MCF 10A (cell line): ENCODE results near the gene URB1. TPM values are rescaled to one million over a fixed set of nuclear protein-coding genes. Genes with fewer than 3 reads are reported as not detected.

Experiments used
- BruUV-seq: library from RNA; stranded (reverse); fragments of 400-500 nt; replicated peaks from 2 replicates; lab custom pipeline; 2021; lab: Mats Ljungman, UMichigan
- CTCF ChIA-PET: fragments of 300-600 bp; sonication (Branson Sonifier 250); formaldehyde crosslinking; extraction: SDS; loops from one replicate; lab custom pipeline; 2021; ENCODE audit warnings: antibody characterized with exemption, inconsistent platforms; lab: Yijun Ruan, JAX
- POLR2A ChIA-PET: fragments of 300-600, 350-650 bp; sonication (Branson Sonifier 250); formaldehyde crosslinking; extraction: SDS; loops from one replicate; lab custom pipeline; 2020; ENCODE audit warnings: antibody characterized with exemption, inconsistent platforms; lab: Yijun Ruan, JAX
- DNase-seq: peaks from one replicate; pipeline ENCODE4 v3.0.0-alpha.2; 2018; ENCODE audit not compliant: unreplicated experiment
- H3K27ac Mint-ChIP-seq: one replicate; pipeline ENCODE4 v1.8.0; 2022; ENCODE audit warnings: mild to moderate bottlenecking, low read depth, mixed read lengths; ENCODE audit not compliant: unreplicated experiment
- H3K27me3 Mint-ChIP-seq: one replicate; pipeline ENCODE4 v1.8.0; 2022; ENCODE audit warnings: mixed read lengths; ENCODE audit not compliant: insufficient read depth, unreplicated experiment
- H3K36me3 Mint-ChIP-seq: one replicate; pipeline ENCODE4 v1.8.0; 2022; ENCODE audit warnings: mild to moderate bottlenecking, moderate library complexity, mixed read lengths; ENCODE audit not compliant: insufficient read depth, unreplicated experiment
- H3K4me1 Mint-ChIP-seq: one replicate; pipeline ENCODE4 v1.8.0; 2022; ENCODE audit warnings: mixed read lengths; ENCODE audit not compliant: insufficient read depth, unreplicated experiment
- H3K4me3 Mint-ChIP-seq: one replicate; pipeline ENCODE4 v1.8.0; 2022; ENCODE audit warnings: mild to moderate bottlenecking, moderate library complexity, mixed read lengths; ENCODE audit not compliant: unreplicated experiment
- H3K9me3 Mint-ChIP-seq: one replicate; pipeline ENCODE4 v1.8.0; 2022; ENCODE audit warnings: mixed read lengths; ENCODE audit not compliant: unreplicated experiment
- intact Hi-C: fragments of 100-400 bp; cut with micrococcal nuclease; formaldehyde crosslinking; loops from 2 replicates; pipeline ENCODE4 v1.14.1; 2022
- total RNA-seq: library from RNA; stranded (reverse); gene quantifications from 2 replicates; pipeline ENCODE4 v1.2.3, GENCODE V29; 2022
- TF ChIP-seq, protein P1 (sequence below): fragments of 200-600 bp; IDR thresholded peaks from one replicate; pipeline ENCODE4 v1.8.0; 2022; ENCODE audit warnings: antibody characterized with exemption, mild to moderate bottlenecking; ENCODE audit not compliant: unreplicated experiment

URB1 gene
- total RNA-seq, 1 experiment from 2014 or later = 43.5 TPM

DNA sequence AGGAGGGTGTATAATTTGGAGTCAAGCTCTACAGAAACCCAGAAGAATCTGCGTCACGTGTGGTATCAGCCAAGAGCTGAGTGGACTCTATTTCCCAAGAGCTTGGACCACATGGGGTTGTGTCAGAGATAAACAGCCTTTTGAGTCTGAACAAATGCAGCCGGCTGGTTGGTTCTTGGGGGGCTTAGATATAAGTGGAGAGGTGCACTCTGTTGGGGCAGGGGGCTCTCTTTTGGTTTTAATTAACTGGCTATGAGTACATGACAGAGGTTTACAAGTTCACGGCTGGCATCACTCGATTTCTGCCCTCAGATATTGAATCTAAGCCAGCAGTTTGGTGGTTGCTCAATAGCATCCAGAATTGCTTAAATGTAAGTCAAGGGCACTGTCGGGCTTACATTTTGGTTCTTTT, 94.7 kb downstream of the URB1 start:
- peaks cover 33% of the 10 kb centered on the region for H3K36me3 Mint-ChIP-seq
- no TSS peak for BruUV-seq
- peak; percentile 17 for DNase-seq
- intact Hi-C loops = no loop called here
- ChIA-PET CTCF (no interaction called here), POLR2A (interaction anchor here (0.6 kb wide), 1 partner anchor 11 kb away, joined by 3 read pairs; no protein-coding TSS in a partner anchor)
- no peak overlapping the region for H3K4me3 Mint-ChIP-seq
- H3K9me3 Mint-ChIP-seq = no peaks in the 10 kb centered on the region
- TF ChIP-seq, protein P1, sequence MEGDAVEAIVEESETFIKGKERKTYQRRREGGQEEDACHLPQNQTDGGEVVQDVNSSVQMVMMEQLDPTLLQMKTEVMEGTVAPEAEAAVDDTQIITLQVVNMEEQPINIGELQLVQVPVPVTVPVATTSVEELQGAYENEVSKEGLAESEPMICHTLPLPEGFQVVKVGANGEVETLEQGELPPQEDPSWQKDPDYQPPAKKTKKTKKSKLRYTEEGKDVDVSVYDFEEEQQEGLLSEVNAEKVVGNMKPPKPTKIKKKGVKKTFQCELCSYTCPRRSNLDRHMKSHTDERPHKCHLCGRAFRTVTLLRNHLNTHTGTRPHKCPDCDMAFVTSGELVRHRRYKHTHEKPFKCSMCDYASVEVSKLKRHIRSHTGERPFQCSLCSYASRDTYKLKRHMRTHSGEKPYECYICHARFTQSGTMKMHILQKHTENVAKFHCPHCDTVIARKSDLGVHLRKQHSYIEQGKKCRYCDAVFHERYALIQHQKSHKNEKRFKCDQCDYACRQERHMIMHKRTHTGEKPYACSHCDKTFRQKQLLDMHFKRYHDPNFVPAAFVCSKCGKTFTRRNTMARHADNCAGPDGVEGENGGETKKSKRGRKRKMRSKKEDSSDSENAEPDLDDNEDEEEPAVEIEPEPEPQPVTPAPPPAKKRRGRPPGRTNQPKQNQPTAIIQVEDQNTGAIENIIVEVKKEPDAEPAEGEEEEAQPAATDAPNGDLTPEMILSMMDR = no peak
- no peaks in the 10 kb centered on the region for H3K4me1 Mint-ChIP-seq
- H3K27ac Mint-ChIP-seq = no peak overlapping the region
- no peaks in the 10 kb centered on the region for H3K27me3 Mint-ChIP-seq

DNA sequence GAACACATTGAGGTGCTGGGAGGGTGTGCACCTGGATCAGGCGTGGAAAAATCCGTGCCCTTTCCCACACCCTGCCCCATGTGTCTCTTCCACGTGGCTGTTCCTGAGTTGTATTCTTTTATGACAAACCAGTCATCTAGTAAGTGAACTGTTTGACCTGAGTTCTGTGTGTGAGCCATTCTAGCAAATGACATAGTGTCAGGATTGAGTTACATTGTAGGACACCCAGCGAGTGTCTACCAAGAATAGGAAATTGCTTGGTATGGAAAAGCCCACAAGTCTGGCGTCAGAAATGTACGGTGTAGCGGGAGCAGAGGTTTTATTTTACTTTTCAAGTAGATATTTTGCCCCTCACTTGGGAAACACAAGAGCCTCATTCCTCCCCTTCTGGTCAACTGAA, 95.4 kb downstream of the URB1 start:
- no peaks in the 10 kb centered on the region for H3K9me3 Mint-ChIP-seq
- intact Hi-C loops = no loop called here
- H3K4me3 Mint-ChIP-seq = no peak overlapping the region
- DNase-seq = no peak
- TF ChIP-seq, protein P1 = no peak
- peaks cover 32% of the 10 kb centered on the region for H3K36me3 Mint-ChIP-seq
- ChIA-PET POLR2A (interaction anchor here (0.6 kb wide), 1 partner anchor 395 kb away, joined by 3 read pairs; no protein-coding TSS in a partner anchor), CTCF (no interaction called here)
- H3K27me3 Mint-ChIP-seq = no peaks in the 10 kb centered on the region
- no peaks in the 10 kb centered on the region for H3K4me1 Mint-ChIP-seq
- no peak overlapping the region for H3K27ac Mint-ChIP-seq
- BruUV-seq = no TSS peak

DNA sequence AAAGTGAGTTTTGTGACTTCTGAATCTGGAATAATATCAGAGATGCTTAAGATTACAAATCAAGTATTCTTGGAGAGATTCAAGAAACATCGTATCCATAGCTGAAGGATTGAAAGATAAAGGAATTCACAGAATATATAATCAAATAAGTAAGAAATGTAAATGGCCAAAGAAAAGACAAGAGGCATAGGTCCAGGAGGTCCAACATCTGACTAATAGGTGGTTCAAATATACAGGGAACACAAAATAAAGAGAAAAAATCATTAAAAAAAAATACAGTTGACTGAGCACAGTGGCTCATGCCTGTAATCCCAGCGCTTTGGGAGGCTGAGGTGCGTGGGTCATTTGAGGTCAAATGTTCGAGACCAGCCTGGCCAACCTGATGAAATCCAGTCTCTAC, 107.3 kb downstream of the URB1 start:
- CTCF ChIA-PET = no interaction called here
- Mint-ChIP-seq H3K4me1 (peaks cover 2% of the 10 kb centered on the region), H3K9me3 (peaks cover 8% of the 10 kb centered on the region), H3K27me3 (no peaks in the 10 kb centered on the region), H3K4me3 (no peak overlapping the region), H3K36me3 (peaks cover 35% of the 10 kb centered on the region), H3K27ac (no peak overlapping the region)
- no TSS peak for BruUV-seq
- POLR2A ChIA-PET = no interaction called here
- DNase-seq = no peak
- intact Hi-C loops = no loop called here
- TF ChIP-seq, protein P1 = no peak

DNA sequence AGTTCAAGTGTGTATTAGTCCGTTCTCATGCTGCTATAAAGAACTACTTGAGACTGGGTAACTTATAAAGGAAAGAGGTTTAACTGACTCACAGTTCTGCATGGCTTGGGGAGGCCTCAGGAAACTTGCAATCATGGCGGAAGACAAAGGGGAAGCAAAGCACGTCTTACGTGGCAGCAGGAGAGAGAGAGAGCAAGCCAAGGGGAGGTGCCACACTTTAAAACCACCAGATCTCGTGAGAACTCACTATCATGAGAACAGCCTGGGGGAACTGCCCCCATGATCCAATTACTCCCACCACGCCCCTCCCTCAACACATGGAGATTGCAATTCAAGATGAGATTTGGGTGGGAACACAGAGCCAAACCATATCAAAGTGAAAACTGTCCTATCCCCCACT, 109.8 kb downstream of the URB1 start:
- Mint-ChIP-seq H3K4me3 (no peak overlapping the region), H3K9me3 (no peaks in the 10 kb centered on the region), H3K27me3 (no peaks in the 10 kb centered on the region), H3K36me3 (peaks cover 40% of the 10 kb centered on the region), H3K4me1 (peaks cover 10% of the 10 kb centered on the region), H3K27ac (no peak overlapping the region)
- intact Hi-C loops = no loop called here
- BruUV-seq = no TSS peak
- POLR2A ChIA-PET = no interaction called here
- CTCF ChIA-PET = no interaction called here
- TF ChIP-seq, protein P1 = no peak
- no peak for DNase-seq
